ELR (cell line): ENCODE data around the gene ABTB2.
"Not testable (repeated sequence)": the region's sequence is repeated elsewhere in the genome, so short reads cannot be mapped to it uniquely, and the experiment has no call there.

Source experiments
- DNase-seq: peaks from one replicate; pipeline ENCODE4 v3.0.0-alpha.2; 2015; ENCODE audit warnings: low read depth

Gene ABTB2

DNA sequence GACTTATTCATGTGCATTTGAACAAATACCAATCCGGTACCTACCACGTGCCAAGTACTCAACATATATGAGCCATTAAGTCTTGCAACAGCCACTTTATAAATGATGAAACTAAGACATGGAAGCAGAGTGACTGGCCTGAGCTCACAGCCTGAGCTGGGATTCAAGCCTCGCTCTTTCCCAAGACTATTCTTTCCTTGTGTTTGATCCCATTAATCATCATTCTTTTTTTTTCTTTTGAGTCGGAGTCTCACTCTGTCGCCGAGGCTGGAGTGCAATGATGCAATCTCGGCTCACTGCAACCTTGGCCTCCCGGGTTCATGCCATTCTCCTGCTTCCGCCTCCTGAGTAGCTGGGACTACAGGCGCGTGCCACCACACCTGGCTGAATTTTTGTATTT, 119.3 kb downstream of the ABTB2 start:
- no peak for DNase-seq

DNA sequence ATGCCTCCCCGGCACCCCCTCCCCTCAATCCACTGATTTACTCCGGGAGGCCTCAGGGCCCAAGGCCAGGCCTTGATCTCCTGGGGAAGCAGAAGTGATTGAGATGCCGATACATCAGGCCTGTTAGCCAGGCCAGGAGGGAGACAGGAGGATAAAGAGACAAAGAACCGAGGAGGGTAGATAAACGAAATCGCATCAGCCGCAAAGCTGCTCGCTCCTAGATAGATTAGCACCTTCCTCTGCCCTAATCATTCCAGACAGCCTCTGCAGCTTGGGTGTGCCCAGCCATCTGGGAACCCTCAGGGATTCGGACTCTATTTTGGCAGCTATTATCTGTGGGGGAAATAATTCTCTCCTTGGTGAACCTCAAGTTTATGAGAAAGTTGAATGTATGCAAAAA, 121.2 kb downstream of the ABTB2 start:
- DNase-seq, result no peak

DNA sequence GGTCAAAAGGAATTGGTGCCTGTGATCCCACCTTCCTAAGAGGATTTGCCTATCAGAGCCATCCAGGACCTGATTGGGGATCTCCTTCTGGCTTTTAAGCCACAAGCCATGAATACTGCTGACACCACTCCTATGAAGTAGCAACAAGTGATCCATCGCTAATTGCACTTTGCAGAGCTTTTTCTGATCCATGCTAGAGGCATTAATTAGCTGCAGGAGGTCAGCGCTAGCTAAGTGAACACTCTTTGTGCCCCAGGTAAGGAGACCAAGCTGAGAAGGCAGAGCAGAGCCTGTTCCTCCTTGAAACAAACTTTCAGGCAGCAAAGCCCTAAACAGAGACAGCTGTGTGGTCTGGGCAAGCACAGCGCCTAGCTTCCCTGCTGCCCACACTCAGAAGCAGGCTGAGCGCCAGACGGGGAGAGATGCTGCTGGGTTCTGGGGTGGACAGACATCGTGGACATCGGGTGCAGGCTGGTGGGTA, 122.2 kb downstream of the ABTB2 start:
- DNase-seq, result no peak

DNA sequence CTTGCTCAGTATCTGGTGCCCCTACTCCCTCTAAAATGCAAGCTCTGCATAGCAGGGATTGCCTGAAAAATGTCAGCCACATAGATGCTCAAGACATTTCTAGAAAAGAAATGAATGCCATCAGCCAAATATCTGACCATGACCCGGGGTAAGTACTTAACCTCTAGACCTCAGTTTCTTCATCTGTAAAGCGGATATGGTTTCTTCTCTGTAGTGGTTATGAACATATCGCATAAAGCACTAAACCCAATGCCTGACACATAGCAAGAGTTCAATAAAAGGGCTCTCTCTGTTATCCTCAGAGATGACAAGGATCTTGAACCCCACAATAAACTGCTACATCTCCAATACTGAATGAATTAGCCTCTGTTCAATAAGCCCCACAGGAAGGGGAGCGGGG, 122.6 kb downstream of the ABTB2 start:
- no peak for DNase-seq

DNA sequence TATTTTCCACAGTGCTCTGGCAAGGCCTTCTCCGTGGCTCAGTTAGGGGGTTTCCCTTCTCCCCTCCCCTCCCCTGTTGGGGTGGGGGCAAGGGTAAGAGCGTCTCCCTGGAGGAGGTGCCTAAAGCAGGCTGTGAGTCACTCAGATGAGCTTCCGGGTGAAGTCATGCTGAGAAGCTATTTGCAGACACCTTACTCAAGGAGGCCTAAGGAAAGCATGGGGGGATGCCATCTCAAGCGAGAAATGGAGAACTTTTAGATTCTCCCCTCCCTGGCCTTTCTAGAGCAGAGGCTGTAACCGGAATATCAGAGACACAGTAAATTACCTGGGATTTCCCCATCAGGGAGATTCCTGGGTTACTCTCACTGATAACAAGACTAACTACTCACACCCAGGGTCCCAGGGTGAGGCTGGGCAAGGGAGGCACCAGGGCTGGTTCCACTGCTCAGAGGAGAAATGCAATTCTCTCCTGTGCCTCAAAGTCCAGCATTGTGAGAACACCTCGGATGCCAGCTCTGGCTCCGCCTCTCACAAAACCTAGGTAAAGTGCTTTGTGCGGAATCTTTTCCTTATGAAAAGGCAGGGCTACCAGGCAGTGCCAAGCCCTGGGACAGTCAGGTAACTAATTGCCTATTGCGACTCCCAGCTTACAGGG, 123.6 kb downstream of the ABTB2 start:
- DNase-seq, result peak; percentile 84

DNA sequence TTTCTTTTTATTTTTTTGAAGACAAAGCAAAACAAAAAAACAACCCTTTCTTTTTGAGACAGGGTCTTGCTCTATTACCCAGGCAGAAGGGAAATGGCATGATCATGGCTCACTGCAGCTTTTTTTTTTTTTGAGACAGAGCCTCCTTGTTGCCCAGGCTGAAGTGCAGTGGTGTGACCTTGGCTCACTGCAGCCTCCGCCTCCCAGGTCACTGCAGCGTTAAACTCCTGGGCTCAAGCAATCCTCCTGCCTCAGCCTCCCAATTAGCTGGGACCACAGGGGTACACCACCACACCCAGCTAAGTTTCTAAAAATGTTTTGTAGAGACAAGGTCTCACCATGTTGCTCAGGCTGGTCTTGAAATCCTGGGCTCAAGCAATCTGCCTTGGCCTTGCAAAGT, 124.6 kb downstream of the ABTB2 start:
- no peak for DNase-seq

DNA sequence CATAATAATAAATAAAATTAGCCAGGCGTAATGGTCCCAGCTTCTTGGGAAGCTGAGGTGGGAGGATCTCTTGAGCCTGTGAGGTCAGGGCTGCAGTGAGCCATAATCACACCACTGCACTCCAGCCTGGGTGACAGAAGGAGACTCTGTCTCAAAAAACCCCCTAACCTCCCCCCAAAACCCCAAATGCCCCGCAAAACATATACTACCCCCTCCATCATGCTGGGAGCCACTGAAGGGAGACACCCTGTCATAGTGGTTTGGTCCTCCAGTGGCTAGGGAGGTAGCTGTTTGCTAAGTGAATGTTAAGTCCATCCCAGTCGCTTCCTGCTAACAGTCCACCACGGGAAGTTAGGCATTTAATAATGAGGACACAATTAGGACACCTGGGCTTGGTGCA, 125.0 kb downstream of the ABTB2 start:
- DNase-seq, result no peak

DNA sequence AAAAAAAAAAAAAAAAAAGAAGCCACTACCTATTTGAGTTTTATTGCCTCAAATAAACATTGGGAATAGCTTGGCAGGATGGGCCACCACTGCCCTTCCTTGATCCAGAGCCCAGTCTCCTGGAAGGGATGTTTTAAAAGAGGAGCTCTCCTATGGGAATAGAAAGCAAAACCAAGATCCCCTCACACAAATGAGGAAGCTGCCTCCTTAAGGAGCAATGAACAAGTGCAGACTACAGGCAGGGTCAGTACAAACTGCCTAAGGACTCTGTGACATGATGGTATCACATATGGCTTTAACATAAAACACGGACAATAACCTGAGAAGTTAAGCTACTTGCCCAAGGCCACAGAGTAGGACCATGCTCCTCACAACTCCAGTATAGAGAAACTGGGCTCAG, 131.6 kb downstream of the ABTB2 start:
- no peak for DNase-seq

DNA sequence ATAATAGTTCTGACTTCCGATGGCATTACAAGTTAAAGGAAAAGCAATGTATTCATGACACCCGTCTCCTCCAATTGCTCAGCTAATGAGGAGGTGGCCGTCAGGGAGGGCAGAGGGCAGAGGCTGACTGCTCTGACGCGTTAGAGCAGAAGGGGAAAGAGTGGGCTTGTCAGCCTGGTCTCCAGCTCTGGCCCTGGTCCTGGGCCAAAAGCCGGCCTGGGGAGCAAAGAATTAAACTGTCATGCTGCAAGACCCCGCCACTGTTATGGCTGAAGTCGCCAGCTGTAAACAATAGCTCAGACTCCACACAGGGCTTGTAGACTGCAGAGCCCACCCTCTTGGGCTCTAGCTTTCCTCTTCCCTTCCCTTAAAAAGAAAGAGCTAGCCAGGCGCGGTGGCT, 132.7 kb downstream of the ABTB2 start:
- DNase-seq, result no peak

DNA sequence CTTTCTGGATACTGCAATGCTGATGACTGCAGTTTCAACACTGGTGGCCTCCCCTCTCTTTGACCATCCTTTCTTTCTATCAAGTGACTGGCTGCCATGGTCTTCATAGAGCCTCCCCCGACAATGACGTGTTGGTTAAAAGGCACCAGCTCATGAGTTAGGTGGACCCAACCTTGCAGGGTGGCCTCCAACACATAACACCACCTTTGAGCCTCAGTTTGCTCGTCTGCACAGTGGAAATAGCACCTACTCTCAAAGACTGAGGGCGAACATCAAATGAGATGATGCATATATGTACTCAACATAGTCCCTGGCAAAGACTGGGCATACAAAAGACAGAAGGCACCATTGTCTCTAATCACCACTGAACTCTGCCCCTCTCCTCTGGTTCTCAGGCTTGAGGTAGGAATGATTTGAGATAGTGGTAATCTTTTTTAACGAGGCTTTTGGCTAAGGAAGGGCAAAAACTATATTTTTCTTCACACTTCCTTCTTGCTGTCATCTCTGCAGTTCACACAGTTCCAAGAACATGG, 133.3 kb downstream of the ABTB2 start:
- DNase-seq, result no peak

DNA sequence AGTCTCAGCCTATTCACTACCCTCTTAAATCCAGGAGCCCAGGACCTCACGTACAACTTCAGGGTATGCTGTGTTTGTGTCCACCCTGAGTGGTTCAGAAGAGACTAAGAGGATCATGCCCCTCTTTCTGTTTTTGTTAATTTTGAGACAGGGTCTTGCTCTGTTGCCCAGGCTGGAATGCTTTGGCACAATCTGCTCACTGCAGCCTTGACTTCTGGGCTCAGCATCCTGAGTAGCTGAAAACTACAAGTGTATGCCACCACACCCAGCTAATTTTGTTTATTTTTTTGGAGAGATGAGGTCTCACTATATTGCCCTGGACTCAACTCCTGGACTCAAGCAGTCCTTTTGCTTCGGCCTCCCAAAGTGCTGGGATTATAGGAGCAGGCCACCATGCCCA, 133.9 kb downstream of the ABTB2 start:
- DNase-seq, result no peak

DNA sequence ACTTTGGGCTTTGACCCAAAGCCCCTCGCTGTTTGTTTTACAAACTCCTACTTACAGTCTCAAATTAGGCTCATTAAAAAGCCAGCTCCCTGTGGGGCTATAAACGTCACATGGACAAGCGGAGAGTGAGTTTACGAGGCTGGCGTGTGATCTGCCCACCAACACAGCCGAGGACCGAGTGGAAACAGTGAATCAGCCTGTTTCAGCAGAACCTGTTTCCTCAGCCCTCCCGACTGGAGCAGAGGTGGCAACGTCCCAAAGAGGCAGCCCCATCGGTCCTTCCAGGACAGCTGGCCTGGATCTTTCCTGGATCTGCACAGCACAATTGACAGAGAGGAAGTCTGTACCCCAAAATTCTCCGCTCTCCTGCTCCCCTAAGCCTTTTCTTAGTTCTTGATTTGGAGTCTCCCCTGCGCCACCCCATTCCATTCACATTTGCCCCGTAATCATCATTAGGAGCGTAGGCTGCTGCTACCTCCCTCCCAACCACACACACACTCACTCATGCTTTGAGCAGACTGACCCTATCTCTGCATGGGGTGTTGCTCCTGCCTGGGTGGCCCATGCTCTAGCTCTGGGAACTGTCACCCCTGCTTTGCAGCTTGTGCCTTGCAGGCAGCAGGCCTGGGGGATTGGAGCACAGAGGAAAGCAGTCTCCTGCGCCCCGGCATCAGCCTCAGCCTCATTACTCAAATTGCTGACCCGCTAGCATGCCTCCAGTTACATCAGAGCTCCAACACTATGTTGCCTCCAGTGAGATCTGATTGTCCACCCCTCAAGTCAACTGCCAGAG, 134.6 kb downstream of the ABTB2 start:
- DNase-seq, result peak; percentile 28

DNA sequence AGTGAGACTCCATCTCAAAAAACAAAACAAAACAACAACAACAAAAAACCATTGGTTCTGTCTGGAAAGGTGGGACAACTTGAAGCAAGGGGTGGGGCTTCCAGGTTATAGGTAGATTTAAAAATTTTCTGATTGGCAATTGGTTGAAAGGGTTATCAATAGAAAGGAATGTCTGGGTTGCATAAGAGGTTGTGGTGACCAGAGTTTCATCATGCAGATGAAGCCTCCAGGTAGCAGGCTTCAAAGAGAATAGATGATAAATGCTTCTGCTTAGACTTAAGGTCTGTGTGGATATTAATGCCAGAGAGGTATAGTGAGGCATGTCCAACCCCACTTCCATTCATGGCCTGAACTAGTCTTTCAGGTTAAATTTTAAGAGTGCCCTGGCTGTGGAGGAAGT, 135.8 kb downstream of the ABTB2 start:
- DNase-seq, result no peak

DNA sequence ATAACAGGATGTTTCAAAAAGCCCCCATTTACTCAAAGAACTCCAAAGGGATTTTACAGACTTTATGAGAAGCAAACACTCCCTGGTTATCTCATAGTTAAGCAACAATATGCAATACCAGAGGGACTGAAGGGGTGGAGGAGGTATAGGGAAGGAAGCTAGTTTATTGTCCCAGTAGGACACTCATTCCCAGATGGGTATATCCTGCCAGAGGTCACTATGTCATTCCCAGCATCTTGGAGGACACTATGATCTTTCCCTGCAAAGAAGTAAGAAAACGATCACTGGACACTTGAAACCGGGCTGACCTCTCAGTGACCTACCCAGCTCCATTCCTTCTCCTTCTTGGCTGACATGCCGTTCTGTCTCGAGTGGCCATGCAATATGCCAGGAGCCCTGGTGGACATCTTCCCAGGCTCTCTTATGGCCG, 137.9 kb downstream of the ABTB2 start:
- DNase-seq, result no peak

DNA sequence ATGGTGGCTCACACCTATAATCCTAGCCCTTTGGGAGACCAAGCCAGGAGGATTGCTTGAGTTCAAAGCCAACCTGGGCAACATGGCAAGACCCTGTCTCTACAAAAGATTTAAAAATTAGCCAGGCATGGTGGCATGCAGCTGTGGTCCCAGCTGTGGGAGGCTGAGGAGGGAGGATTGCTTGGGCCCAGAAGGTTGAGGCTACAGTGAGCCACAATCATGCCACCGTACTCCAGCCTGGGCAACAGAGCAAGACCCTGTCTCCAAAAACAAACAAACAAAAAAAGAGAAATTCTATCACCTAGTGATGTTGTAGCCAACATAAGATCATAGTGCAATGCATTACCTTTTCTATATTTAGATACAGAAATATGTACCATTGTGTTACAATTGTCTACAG, 138.5 kb downstream of the ABTB2 start:
- no peak for DNase-seq

DNA sequence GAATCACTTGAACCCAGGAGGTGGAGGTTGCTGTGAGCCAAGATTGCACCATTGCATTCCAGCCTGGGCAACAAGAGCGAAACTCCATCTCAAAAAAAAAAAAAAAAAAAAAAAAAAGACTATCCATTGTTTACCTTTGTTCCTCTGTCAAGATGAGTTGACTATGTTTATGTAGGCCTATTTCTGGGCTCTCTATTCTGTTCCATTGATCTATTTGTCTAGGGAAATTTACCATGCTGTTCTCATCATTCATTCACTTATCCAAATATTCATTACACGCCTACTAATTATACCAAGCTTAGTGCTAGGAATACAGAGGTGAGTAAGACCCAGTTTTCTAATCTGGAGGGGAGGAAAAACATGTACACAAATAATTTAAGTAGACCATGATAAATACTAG, 139.1 kb downstream of the ABTB2 start:
- not testable (repeated sequence) for DNase-seq

DNA sequence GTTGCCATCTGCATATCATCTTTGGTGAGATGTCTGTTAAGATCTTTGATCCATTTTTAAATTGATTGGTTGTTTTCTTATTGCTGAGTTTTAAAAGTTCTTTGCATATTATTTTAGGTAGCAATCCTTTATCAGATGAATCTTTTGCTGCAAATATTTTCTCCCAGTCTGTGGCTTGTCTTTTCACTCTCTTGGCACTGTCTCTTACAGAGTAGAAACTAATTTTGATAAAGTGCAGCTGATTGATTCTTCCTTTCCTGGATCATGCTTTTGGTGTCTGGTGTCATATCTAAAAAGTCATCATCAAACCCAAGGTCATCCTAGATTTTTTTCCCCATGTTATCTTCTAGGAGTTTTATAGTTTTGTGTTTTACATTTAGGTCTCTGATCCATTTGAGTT, 139.7 kb downstream of the ABTB2 start:
- DNase-seq, result no peak

DNA sequence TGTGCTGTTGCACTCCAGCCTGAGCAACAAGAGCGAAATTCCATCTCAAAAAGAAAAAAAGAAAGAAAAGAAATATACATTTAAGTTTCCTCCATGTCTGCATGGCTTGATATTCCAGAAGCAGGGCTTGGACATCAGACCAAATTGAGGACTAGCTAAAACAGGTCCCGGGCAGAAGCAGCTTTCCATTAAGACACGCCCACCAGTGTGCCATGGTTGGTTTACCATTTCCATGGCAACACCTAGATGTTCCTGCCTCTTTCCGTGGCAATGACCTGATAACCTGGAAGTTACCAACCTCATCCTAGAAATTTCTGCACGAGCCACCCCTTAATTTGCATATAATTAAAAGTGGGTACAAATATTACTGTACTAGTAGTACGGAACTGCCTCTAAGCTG, 141.1 kb downstream of the ABTB2 start:
- DNase-seq, result no peak

DNA sequence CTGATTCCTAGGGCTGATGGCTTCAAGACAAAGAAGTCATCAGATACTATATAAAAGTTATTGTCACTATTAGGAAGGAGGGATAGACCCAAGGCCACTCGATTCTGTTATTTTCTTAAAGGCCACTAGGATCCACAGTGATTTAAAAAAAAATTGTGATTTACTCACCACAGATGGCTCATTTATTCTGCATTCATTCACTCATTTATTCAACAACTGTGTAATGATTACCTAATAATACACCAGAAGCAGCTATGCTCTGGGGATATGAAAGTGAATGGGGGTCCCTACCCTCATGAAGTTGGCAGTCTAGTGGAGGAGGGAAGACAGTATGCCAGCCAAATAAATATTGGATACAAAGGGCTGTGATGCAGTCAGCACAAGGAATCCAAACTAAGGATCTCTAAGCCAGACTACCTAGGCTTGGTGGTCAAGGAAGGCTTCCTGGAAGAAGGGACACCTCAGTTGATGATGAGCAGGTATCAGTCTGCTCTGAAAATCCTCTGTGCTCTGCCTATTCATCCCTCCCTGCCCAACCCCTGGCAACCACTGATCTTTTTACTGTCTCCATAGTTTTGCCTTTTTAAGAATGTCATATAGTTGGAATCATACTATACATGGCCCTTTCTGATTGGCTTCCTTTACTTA, 141.9 kb downstream of the ABTB2 start:
- no peak for DNase-seq

DNA sequence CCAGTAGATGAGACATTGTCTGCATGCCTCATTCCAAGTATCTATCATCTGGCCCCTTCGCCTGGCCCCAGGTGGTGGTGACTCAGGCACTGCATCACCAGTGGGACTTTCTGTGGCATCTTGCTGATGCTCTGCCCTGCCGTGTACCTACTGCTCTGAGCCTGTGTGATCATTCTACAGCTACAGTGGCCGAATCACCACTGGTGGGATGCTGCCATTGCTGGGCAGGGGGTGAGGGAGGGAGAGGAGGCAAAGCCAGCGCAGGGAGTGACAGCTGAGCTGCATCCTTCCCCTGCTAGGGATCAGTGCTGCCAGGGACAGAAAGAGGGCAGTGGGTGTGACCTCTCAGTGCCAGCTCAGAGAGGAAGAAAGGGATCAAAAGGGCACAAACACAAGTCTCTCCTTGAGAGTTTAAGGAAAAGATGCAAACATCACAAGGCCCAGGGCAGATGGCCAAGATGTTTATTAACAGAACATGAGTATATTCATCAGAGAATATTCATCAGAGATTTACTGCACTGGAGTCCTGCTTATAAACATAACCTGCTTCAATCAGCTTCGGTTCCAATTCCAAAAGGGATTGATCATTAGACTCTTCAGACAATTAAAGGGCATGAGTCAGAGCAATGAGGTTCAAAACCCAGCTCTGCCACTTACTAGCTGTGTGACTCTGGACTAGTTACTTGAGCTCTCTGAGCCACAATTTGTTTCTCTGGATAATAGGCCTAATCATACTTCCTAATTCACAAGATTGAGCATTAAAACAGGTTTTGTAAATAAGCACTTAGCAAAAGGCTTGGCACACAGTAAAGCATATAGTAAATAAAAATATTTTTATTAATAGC, 142.6 kb downstream of the ABTB2 start:
- peak; percentile 92 for DNase-seq

DNA sequence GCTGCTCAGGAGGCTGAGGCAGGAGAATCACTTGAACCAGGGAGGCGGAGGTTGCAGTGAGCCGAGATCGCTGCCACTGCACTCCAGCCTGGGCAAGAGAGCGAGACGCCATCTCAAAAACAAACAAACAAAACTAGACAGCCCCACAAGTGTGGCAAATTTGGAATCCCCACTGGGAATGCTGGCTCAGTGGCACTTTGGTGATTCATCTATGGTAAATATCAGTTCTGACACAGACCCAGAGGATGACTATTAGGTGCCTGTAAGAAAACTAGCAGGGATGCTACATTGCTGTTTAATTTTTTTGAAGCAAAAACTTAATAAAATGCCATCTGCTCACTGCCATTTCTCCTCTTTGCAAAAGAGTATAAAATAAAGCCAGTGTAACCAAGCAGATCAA, 144.4 kb downstream of the ABTB2 start:
- DNase-seq, result peak; percentile 72

DNA sequence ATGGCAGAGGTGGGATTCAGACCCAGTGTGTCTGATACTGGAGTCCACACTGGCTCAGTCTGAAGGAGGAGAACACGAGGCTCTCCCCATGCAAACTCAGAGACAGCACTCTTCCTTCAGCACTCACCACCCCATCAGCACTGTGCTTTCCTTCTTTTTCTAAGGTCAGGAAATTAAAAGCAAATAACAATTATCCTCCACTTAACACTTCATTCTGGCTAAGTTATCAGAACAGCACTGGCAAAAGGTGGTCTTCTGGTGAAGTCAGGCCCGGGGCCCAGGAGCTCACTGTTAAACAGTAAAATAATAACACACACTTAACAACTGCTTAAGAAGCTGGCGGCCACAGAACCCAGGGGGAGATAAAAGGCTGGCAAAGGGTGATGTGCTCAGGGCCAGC, 145.2 kb downstream of the ABTB2 start:
- no peak for DNase-seq
